Karpas-422 (cell line): ENCODE results near the gene ANKRD44. TPM values are rescaled to one million over a fixed set of nuclear protein-coding genes. Genes with fewer than 3 reads are reported as not detected.

Experiments used
- DNase-seq: peaks from one replicate; pipeline ENCODE4 v3.0.0-alpha.2; 2015
- H2AFZ ChIP-seq: fragments of 200-600 bp; sonication (generic); 2 replicates; pipeline ENCODE4 v1.6.1; 2014; ENCODE audit warnings: antibody characterized with exemption, low read length, mixed read lengths
- H3K27ac ChIP-seq: fragments of 200-600 bp; sonication (generic); 2 replicates; pipeline ENCODE4 v1.5.1; 2014; ENCODE audit warnings: mild to moderate bottlenecking, low read length, moderate library complexity
- H3K27me3 ChIP-seq: fragments of 200-600 bp; sonication (generic); 2 replicates; pipeline ENCODE4 v1.6.1; 2014; ENCODE audit warnings: low read length, mixed read lengths
- H3K36me3 ChIP-seq: fragments of 200-600 bp; sonication (generic); 2 replicates; pipeline ENCODE4 v1.6.1; 2014; ENCODE audit warnings: low read length, mixed read lengths; ENCODE audit not compliant: insufficient read depth
- H3K4me1 ChIP-seq: fragments of 200-600 bp; sonication (generic); 2 replicates; pipeline ENCODE4 v1.6.1; 2014; ENCODE audit warnings: mild to moderate bottlenecking, low read length, mixed read lengths
- H3K4me2 ChIP-seq: fragments of 200-600 bp; sonication (generic); 2 replicates; pipeline ENCODE4 v1.6.1; 2014; ENCODE audit warnings: low read length, low read depth, mild to moderate bottlenecking; ENCODE audit not compliant: poor library complexity, severe bottlenecking
- H3K4me3 ChIP-seq: fragments of 200-600 bp; sonication (generic); 2 replicates; pipeline ENCODE4 v1.5.1; 2014; ENCODE audit warnings: mild to moderate bottlenecking, antibody characterized with exemption, low read length, mixed read lengths
- H3K79me2 ChIP-seq: fragments of 200-600 bp; sonication (generic); 2 replicates; pipeline ENCODE4 v1.6.1; 2014; ENCODE audit warnings: mild to moderate bottlenecking, low read length, mixed read lengths
- H3K9ac ChIP-seq: fragments of 200-600 bp; sonication (generic); 2 replicates; pipeline ENCODE4 v1.6.0; 2014; ENCODE audit warnings: low read length
- H3K9me2 ChIP-seq: fragments of 200-600 bp; sonication (generic), shearing (Covaris generic); replicated peaks from 2 replicates; pipeline ENCODE4 v1.6.0; 2014; ENCODE audit warnings: mild to moderate bottlenecking, low read length, moderate library complexity; ENCODE audit not compliant: insufficient read depth
- H3K9me3 ChIP-seq: fragments of 300-700, 200-600 bp; sonication (generic); 2 replicates; pipeline ENCODE4 v1.6.1; 2014; ENCODE audit warnings: low read length, mixed read lengths
- H4K20me1 ChIP-seq: fragments of 200-600 bp; sonication (generic); 2 replicates; pipeline ENCODE4 v1.6.1; 2014; ENCODE audit warnings: mild to moderate bottlenecking, antibody characterized with exemption, low read length, low read depth; ENCODE audit not compliant: insufficient read depth
- total RNA-seq: library from RNA; depleted of rRNA; stranded (reverse); fragments of >200 nt; shearing (Covaris generic); gene quantifications from 2 replicates; pipeline ENCODE4 v1.2.3, GENCODE V29; 2014; ENCODE audit warnings: low replicate concordance

The ANKRD44 gene
- total RNA-seq, 1 experiment from 2014 or later: 120 TPM

GRCh38 chr2:197311421-197312033 is 947 bp upstream of the ANKRD44 start:
- H3K27me3 ChIP-seq: no peaks in the 10 kb centered on the region
- peak overlapping the region; percentile 64 for H3K27ac ChIP-seq
- no peaks in the 10 kb centered on the region for H3K9me2 ChIP-seq
- DNase-seq: peak; percentile 61
- peak overlapping the region; percentile 88 for H3K4me2 ChIP-seq
- H3K9me3 ChIP-seq: no peaks in the 10 kb centered on the region
- peak overlapping the region; percentile 72 for H3K9ac ChIP-seq
- H4K20me1 ChIP-seq: peaks cover 5% of the 10 kb centered on the region; the same call in 1 of the 2 replicates
- no peaks in the 10 kb centered on the region for H3K36me3 ChIP-seq
- H3K79me2 ChIP-seq: peaks cover 87% of the 10 kb centered on the region
- H3K4me3 ChIP-seq: peak overlapping the region; percentile 68
- peaks cover 60% of the 10 kb centered on the region for H3K4me1 ChIP-seq
- H2AFZ ChIP-seq: no peak overlapping the region

GRCh38 chr2:197310987-197311420 is 424 bp upstream of the ANKRD44 start:
- Histone ChIP-seq H3K9me2 (no peaks in the 10 kb centered on the region), H3K4me3 (peak overlapping the region; percentile 68), H3K4me2 (peak overlapping the region; percentile 88), H3K4me1 (peaks cover 65% of the 10 kb centered on the region), H3K9ac (peak overlapping the region; percentile 72), H4K20me1 (peaks cover 5% of the 10 kb centered on the region; the same call in 1 of the 2 replicates), H3K36me3 (no peaks in the 10 kb centered on the region), H3K27ac (peak overlapping the region; percentile 64), H2AFZ (no peak overlapping the region), H3K79me2 (peaks cover 90% of the 10 kb centered on the region), H3K27me3 (no peaks in the 10 kb centered on the region), H3K9me3 (no peaks in the 10 kb centered on the region)
- DNase-seq: no peak

DNA sequence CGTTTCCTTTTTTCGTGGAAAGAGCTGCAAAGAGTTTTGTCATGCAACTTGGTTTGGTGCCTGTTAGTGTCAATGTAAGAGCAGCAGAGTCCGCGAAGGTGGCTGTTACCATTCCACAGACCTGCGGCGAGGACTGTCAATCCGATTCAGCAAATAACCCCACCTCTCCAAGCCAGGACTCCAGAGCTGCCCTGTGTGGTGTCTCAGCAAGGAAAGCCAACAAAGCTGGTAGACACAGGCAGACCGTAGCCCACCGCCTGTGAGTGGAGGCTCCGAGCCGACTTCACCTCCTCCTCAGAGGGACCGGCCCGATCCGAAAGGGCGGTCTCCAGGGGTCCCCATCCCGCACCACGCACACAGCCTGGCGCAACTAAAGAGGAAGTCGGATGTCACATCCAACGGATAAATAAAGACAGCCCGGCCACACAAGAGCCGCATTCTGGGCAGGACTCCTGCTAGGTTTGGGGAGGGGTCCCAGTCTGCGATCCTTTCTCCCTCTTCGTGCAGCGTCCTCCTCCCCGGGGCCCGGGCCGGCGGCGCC is 819 bp downstream of the ANKRD44 start:
- peaks cover 71% of the 10 kb centered on the region for H3K4me1 ChIP-seq
- no peaks in the 10 kb centered on the region for H3K36me3 ChIP-seq
- H3K4me3 ChIP-seq: peak overlapping the region; percentile 86
- no peaks in the 10 kb centered on the region for H3K27me3 ChIP-seq
- peak overlapping the region; percentile 84 for H3K9ac ChIP-seq
- peaks cover 89% of the 10 kb centered on the region for H3K79me2 ChIP-seq
- H4K20me1 ChIP-seq: peaks cover 5% of the 10 kb centered on the region; the same call in 1 of the 2 replicates
- peak overlapping the region; percentile 92 for H3K27ac ChIP-seq
- H3K9me2 ChIP-seq: no peaks in the 10 kb centered on the region
- H2AFZ ChIP-seq: no peak overlapping the region
- peak overlapping the region; percentile 73 for H3K4me2 ChIP-seq
- DNase-seq: peak; percentile 83
- H3K9me3 ChIP-seq: no peaks in the 10 kb centered on the region

DNA sequence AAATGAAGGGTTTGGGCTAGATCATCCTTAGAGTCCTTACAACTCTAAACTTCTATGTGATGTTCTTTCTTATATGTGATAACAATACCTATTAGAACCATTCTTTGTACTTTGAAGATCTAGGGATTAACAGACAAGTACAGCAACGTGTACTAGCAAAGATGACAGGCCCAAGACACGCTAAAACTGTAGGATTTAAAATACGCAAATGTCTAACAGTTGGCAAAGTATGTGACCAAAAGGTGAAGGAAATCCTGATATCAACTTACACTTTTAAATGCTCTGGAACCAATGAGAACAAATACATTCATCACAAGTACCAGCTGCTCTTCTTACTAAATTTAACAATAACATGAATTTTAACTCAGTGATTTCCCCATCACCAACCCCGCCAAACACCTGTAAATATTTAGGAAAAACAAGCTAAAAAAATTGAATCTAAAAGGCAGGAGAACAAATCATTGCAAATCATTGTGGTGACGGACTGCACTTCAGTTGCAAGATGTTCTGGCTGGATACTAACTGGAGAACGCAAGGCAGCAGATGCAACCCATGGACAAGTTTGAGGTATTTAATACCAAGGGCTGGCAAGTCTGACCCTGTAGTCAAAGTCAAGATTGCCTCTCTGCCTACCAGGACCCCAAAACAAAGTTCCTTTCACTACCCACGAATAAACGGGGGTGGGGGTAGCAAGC is 1.4 kb downstream of the ANKRD44 start:
- no peak overlapping the region for H2AFZ ChIP-seq
- peaks cover 5% of the 10 kb centered on the region; the same call in 1 of the 2 replicates for H4K20me1 ChIP-seq
- H3K4me2 ChIP-seq: peak overlapping the region; percentile 73
- peaks cover 89% of the 10 kb centered on the region for H3K79me2 ChIP-seq
- no peaks in the 10 kb centered on the region for H3K27me3 ChIP-seq
- peaks cover 77% of the 10 kb centered on the region for H3K4me1 ChIP-seq
- peak overlapping the region; percentile 84 for H3K9ac ChIP-seq
- no peaks in the 10 kb centered on the region; the same call in 1 of the 2 replicates for H3K36me3 ChIP-seq
- H3K27ac ChIP-seq: peak overlapping the region; percentile 92
- no peaks in the 10 kb centered on the region for H3K9me2 ChIP-seq
- peak overlapping the region; percentile 86 for H3K4me3 ChIP-seq
- DNase-seq: peak; percentile 80
- H3K9me3 ChIP-seq: no peaks in the 10 kb centered on the region

- Histone ChIP-seq H3K4me1 (peaks cover 81% of the 10 kb centered on the region), H4K20me1 (peaks cover 5% of the 10 kb centered on the region; the same call in 1 of the 2 replicates), H3K27me3 (no peaks in the 10 kb centered on the region), H3K4me2 (peak overlapping the region; percentile 73), H2AFZ (no peak overlapping the region), H3K36me3 (no peaks in the 10 kb centered on the region; the same call in 1 of the 2 replicates), H3K79me2 (peaks cover 89% of the 10 kb centered on the region), H3K9me3 (no peaks in the 10 kb centered on the region), H3K4me3 (peak overlapping the region; percentile 86), H3K27ac (peak overlapping the region; percentile 92), H3K9me2 (no peaks in the 10 kb centered on the region), H3K9ac (peak overlapping the region; percentile 84)
- DNase-seq: peak; percentile 56
Observed at GRCh38 chr2:197308585-197308984, 2.0 kb downstream of the ANKRD44 start.

DNA sequence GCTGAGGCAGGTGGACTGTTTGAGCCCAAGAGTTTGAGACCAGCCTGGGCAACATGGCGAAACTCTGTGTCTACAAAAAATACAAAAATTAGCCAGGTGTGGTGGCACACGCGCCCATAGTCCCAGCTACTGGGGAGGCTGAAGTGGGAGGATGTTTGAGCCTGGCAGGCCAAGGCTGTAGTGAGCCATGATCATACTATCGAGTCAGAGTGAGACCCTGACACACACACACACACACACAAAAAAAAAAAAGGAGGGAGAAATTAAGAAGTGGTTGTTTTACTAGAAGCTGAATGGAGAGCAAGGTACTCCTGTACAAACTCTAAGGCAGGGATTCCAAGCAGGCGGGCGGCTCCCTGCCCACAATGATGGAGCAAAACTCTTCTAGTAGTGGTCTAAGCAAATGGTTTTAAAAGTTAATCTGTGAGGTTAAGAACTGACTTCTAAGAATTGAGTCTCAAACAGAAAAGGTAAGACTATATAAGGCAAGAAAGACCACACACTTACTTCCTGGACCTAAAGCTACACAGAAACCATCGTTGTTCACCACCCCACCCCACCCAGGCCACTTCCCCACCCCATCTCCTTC is 2.6 kb downstream of the ANKRD44 start:
- Histone ChIP-seq H3K4me1 (peaks cover 85% of the 10 kb centered on the region), H3K27ac (peak overlapping the region; percentile 92), H3K4me2 (peak overlapping the region; percentile 73), H3K9me2 (no peaks in the 10 kb centered on the region), H3K79me2 (peaks cover 91% of the 10 kb centered on the region), H4K20me1 (peaks cover 5% of the 10 kb centered on the region; the same call in 1 of the 2 replicates), H3K4me3 (peak overlapping the region; percentile 86), H2AFZ (no peak overlapping the region), H3K9ac (peak overlapping the region; percentile 84), H3K36me3 (peaks cover 5% of the 10 kb centered on the region), H3K27me3 (no peaks in the 10 kb centered on the region), H3K9me3 (no peaks in the 10 kb centered on the region)
- DNase-seq: no peak

- Histone ChIP-seq H3K79me2 (peaks cover 91% of the 10 kb centered on the region), H2AFZ (no peak overlapping the region), H3K36me3 (peaks cover 11% of the 10 kb centered on the region), H4K20me1 (peaks cover 5% of the 10 kb centered on the region; the same call in 1 of the 2 replicates), H3K9ac (peak overlapping the region; percentile 84), H3K4me2 (peak overlapping the region; percentile 73), H3K9me2 (no peaks in the 10 kb centered on the region), H3K27me3 (no peaks in the 10 kb centered on the region), H3K9me3 (no peaks in the 10 kb centered on the region), H3K4me3 (peak overlapping the region; percentile 86), H3K4me1 (peaks cover 84% of the 10 kb centered on the region), H3K27ac (peak overlapping the region; percentile 92)
- peak; percentile 72 for DNase-seq
Observed at GRCh38 chr2:197307236-197307932, 3.2 kb downstream of the ANKRD44 start.
